ENCODE data around the gene SRGAP1.

SRGAP1 gene

DNA sequence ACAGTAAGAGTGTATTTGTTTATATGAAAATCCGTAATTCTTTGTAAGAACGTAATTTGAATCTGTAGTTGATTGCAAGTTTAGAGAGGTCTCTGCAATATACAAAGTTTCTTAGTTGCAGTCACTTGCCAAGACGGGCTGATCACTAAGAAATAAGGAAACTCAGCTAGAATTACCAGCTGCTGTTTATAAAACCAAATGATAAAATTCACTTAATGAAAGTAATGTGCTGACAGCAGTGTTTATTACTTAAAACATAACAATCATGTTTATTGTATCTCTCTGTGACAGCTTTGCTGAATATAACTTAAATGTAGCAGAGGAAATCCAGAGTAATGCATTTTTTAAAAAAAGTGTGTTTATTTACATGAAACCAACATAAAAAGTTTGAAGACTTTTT is 31.2 kb downstream of the SRGAP1 start:
- TF ChIP-seq, protein P1, sequence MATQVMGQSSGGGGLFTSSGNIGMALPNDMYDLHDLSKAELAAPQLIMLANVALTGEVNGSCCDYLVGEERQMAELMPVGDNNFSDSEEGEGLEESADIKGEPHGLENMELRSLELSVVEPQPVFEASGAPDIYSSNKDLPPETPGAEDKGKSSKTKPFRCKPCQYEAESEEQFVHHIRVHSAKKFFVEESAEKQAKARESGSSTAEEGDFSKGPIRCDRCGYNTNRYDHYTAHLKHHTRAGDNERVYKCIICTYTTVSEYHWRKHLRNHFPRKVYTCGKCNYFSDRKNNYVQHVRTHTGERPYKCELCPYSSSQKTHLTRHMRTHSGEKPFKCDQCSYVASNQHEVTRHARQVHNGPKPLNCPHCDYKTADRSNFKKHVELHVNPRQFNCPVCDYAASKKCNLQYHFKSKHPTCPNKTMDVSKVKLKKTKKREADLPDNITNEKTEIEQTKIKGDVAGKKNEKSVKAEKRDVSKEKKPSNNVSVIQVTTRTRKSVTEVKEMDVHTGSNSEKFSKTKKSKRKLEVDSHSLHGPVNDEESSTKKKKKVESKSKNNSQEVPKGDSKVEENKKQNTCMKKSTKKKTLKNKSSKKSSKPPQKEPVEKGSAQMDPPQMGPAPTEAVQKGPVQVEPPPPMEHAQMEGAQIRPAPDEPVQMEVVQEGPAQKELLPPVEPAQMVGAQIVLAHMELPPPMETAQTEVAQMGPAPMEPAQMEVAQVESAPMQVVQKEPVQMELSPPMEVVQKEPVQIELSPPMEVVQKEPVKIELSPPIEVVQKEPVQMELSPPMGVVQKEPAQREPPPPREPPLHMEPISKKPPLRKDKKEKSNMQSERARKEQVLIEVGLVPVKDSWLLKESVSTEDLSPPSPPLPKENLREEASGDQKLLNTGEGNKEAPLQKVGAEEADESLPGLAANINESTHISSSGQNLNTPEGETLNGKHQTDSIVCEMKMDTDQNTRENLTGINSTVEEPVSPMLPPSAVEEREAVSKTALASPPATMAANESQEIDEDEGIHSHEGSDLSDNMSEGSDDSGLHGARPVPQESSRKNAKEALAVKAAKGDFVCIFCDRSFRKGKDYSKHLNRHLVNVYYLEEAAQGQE (IDR thresholded peaks at IDR 0.05; ENCODE audit: insufficient read depth in 1 of 2, low read depth in 2 of 2, low read length in 2 of 2) = no peak
- TF ChIP-seq TAF1 (IDR thresholded peaks at IDR 0.05; ENCODE audit: borderline replicate concordance, insufficient read depth, low read length) (no peak), FOXP2 (optimal IDR thresholded peaks at IDR 0.05; ENCODE audit: borderline replicate concordance, extremely low read depth, extremely low read length, insufficient read depth) (no peak), POLR2AphosphoS5 (IDR thresholded peaks at IDR 0.05; ENCODE audit: low read depth, low read length) (no peak), SIN3A (IDR thresholded peaks at IDR 0.05; ENCODE audit: borderline replicate concordance, insufficient read depth, low read length) (no peak)

DNA sequence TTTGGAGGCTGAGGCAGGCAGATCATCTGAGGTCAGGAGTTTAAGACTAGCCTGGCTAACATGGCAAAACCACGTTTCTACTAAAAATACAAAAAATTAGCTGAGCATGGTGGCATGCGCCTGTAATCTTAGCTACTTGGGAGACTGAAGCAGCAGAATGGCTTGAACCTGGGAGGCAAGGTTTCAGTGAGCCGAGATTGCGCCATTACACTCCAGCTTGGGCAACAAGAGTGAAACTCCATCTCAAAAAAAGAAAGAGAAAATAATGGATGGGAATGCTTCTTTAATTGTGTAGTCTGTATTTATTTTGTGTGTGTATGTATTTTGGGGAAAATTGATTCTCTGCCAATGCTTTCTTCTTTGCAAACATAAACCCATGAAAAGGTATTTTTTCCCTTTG is 32.5 kb downstream of the SRGAP1 start:
- TF ChIP-seq SIN3A (IDR thresholded peaks at IDR 0.05; ENCODE audit: borderline replicate concordance, insufficient read depth, low read length) (no peak), FOXP2 (optimal IDR thresholded peaks at IDR 0.05; ENCODE audit: borderline replicate concordance, extremely low read depth, extremely low read length, insufficient read depth) (no peak), POLR2AphosphoS5 (IDR thresholded peaks at IDR 0.05; ENCODE audit: low read depth, low read length) (no peak), TAF1 (IDR thresholded peaks at IDR 0.05; ENCODE audit: borderline replicate concordance, insufficient read depth, low read length) (no peak)
- TF ChIP-seq, protein P1 (IDR thresholded peaks at IDR 0.05; ENCODE audit: insufficient read depth in 1 of 2, low read depth in 2 of 2, low read length in 2 of 2) = no peak

DNA sequence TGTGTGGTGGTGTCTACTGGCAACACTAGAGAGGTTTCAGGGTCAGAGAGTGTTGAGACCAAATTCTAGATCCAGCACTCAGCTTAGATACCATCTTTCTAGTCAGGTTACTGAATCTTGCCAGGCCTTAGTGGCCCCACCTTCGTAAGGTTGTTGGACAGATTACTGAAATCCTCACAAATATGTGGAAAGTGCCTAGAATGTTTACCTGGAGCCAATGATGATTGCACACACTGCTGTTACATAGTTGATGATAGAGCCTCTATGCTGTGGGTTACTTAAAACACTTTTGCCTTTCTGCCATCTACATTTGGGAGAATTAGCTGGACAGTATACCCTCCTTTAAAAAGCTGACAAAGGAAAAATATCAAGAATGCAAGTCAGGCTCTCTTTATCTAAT is 33.2 kb downstream of the SRGAP1 start:
- TF ChIP-seq FOXP2 (optimal IDR thresholded peaks at IDR 0.05; ENCODE audit: borderline replicate concordance, extremely low read depth, extremely low read length, insufficient read depth) (no peak), SIN3A (IDR thresholded peaks at IDR 0.05; ENCODE audit: borderline replicate concordance, insufficient read depth, low read length) (no peak), TAF1 (IDR thresholded peaks at IDR 0.05; ENCODE audit: borderline replicate concordance, insufficient read depth, low read length) (no peak), POLR2AphosphoS5 (IDR thresholded peaks at IDR 0.05; ENCODE audit: low read depth, low read length) (no peak)
- TF ChIP-seq, protein P1 (IDR thresholded peaks at IDR 0.05; ENCODE audit: insufficient read depth in 1 of 2, low read depth in 2 of 2, low read length in 2 of 2) = no peak

DNA sequence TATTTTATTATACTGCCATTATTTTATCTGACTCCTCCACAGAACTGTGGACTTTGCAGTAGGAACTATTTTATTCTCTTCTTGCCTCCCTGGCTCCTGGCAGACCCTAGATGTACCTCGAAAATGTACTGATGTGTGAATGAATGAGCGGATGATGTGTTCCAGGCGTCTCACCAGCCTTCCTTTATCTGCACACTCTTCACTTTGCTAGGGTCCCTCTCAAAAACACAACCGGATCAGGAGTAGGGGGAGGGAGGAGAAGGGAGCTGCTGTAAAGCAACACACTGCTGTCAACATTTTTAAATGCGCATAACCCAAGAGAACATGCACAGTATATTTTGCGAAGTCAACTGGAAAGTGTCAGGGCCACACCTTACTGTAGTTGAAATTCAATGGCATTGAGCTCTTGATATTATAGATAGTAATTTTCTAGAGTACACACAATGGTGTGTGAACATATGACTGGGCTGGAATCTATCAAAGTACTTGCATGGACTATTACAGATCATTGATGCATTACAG is 36.3 kb downstream of the SRGAP1 start:
- TF ChIP-seq TAF1 (IDR thresholded peaks at IDR 0.05; ENCODE audit: borderline replicate concordance, insufficient read depth, low read length) (no peak), POLR2AphosphoS5 (IDR thresholded peaks at IDR 0.05; ENCODE audit: low read depth, low read length) (no peak), FOXP2 (optimal IDR thresholded peaks at IDR 0.05; ENCODE audit: borderline replicate concordance, extremely low read depth, extremely low read length, insufficient read depth) (no peak), SIN3A (IDR thresholded peaks at IDR 0.05; ENCODE audit: borderline replicate concordance, insufficient read depth, low read length) (no peak)
- TF ChIP-seq, protein P1 (IDR thresholded peaks at IDR 0.05; ENCODE audit: insufficient read depth in 1 of 2, low read depth in 2 of 2, low read length in 2 of 2) = no peak

DNA sequence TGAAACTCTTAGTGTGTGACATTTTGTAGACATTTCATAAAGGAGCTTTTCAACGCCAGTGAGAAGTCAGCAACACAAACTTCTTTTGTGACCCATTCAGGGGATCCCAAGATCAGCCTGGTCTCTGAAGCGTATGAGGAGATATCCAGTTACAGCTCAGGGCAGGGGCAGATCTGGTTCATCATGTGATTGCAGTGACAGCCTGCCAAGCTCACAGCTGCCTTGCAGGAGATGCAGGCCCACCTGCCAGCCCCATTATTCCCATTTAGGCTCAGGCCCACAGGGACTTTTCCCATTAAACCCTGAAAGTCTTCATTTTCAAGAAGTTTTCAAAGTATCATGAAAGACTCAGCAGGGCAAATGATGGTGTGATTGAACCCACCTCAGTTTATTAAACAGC is 38.3 kb downstream of the SRGAP1 start:
- TF ChIP-seq FOXP2 (optimal IDR thresholded peaks at IDR 0.05; ENCODE audit: borderline replicate concordance, extremely low read depth, extremely low read length, insufficient read depth) = no peak
- TF ChIP-seq SIN3A (IDR thresholded peaks at IDR 0.05; ENCODE audit: borderline replicate concordance, insufficient read depth, low read length) = no peak
- TF ChIP-seq, protein P1 (IDR thresholded peaks at IDR 0.05; ENCODE audit: insufficient read depth in 1 of 2, low read depth in 2 of 2, low read length in 2 of 2) = no peak
- TF ChIP-seq TAF1 (IDR thresholded peaks at IDR 0.05; ENCODE audit: borderline replicate concordance, insufficient read depth, low read length) = no peak
- TF ChIP-seq POLR2AphosphoS5 (IDR thresholded peaks at IDR 0.05; ENCODE audit: low read depth, low read length) = no peak

Data from PFSK-1 (cell line).